Mesenteric fat pad (tissue), 1 donor: ENCODE data around the gene RNF152. TPM values are rescaled to one million over a fixed set of nuclear protein-coding genes. Genes with fewer than 3 reads are reported as not detected.

Experiments used
- DNase-seq: peaks from one replicate; pipeline ENCODE4 v3.0.0-alpha.2; 2020; ENCODE audit warnings: low spot score
- total RNA-seq: library from RNA; stranded (reverse); fragmentation: NEBNext Ultra II Directional; extraction: Animal tissue kit (Norgen Biotek cat#: 25700); gene quantifications from one replicate; pipeline ENCODE4 v1.2.1, GENCODE V29; 2021
- donor health status: DM: yes; HTN: yes; CAD: no.

RNF152 gene
- total RNA-seq, 1 donor from 2014 or later: 9.6 TPM

- no peak for DNase-seq
Measured at GRCh38 chr18:61894751-61895524, 2.1 kb upstream of the RNF152 start.

- peak; percentile 92 for DNase-seq
Measured at GRCh38 chr18:61893971-61894750, 1.4 kb upstream of the RNF152 start.

GRCh38 chr18:61893309-61893970 lies 633 bp upstream of the RNF152 start:
- DNase-seq: no peak

GRCh38 chr18:61891894-61892293 lies 913 bp downstream of the RNF152 start:
- DNase-seq: no peak

GRCh38 chr18:61891271-61891670 lies 1.5 kb downstream of the RNF152 start:
- DNase-seq: no peak

GRCh38 chr18:61890344-61890743 lies 2.5 kb downstream of the RNF152 start:
- no peak for DNase-seq

- no peak for DNase-seq
Measured at GRCh38 chr18:61889541-61889940, 3.3 kb downstream of the RNF152 start.

- DNase-seq: no peak
Measured at GRCh38 chr18:61888622-61889021, 4.2 kb downstream of the RNF152 start.

- DNase-seq: no peak
Measured at GRCh38 chr18:61887838-61888237, 5.0 kb downstream of the RNF152 start.

GRCh38 chr18:61883547-61883946 lies 9.3 kb downstream of the RNF152 start:
- no peak for DNase-seq

- no peak for DNase-seq
Measured at GRCh38 chr18:61882296-61883004, 10.4 kb downstream of the RNF152 start.

GRCh38 chr18:61876899-61877298 lies 15.9 kb downstream of the RNF152 start:
- no peak for DNase-seq

GRCh38 chr18:61870151-61870550 lies 22.7 kb downstream of the RNF152 start:
- DNase-seq: no peak

- no peak for DNase-seq
Measured at GRCh38 chr18:61869636-61870035, 23.2 kb downstream of the RNF152 start.

GRCh38 chr18:61865466-61866175 lies 27.2 kb downstream of the RNF152 start:
- DNase-seq: no peak

GRCh38 chr18:61861372-61861771 lies 31.4 kb downstream of the RNF152 start:
- DNase-seq: no peak

GRCh38 chr18:61860302-61860701 lies 32.5 kb downstream of the RNF152 start:
- DNase-seq: no peak

- DNase-seq: no peak
Measured at GRCh38 chr18:61859113-61859512, 33.7 kb downstream of the RNF152 start.

GRCh38 chr18:61856678-61857077 lies 36.1 kb downstream of the RNF152 start:
- DNase-seq: no peak

- DNase-seq: no peak
Measured at GRCh38 chr18:61855449-61856378, 37.1 kb downstream of the RNF152 start.
